ENCODE results near the gene HOGA1. TPM values are rescaled to one million over a fixed set of nuclear protein-coding genes. Genes with fewer than 3 reads are reported as not detected.
A peak's percentile ranks its signal among the peaks of the same experiment; 100 is the strongest.
"Not testable (repeated sequence)": the region's sequence is repeated elsewhere in the genome, so short reads cannot be mapped to it uniquely, and the experiment has no call there.

HOGA1 gene
- total RNA-seq, 1 donor = not detected

DNA sequence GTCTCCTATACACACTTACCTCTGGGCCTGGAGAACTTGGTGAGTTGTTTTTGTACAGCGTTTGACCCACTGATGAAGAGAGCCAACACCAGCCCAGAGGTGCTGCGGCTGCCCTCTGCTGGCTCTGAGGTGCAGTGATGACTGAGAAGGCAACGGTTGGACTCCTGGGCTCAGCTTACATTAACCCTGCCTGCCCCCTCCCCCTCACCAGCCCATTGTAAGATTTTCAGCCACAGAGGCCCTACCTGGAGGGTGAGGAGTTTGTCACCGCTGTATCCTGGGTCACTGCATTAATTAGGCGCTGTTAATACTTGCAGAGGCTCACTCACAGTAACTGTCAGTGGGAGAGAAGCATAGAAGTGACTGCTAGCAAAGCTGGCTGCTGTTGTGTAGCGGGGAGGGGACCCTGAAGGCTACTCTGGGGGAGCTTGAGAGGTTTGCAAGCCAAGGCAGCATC is 30.6 kb upstream of the HOGA1 start:
- peak in 2 of 3 donors; percentile 50 to 59 for DNase-seq (ENCODE audit: low read depth in 2 of 3, low spot score in 2 of 3)

DNA sequence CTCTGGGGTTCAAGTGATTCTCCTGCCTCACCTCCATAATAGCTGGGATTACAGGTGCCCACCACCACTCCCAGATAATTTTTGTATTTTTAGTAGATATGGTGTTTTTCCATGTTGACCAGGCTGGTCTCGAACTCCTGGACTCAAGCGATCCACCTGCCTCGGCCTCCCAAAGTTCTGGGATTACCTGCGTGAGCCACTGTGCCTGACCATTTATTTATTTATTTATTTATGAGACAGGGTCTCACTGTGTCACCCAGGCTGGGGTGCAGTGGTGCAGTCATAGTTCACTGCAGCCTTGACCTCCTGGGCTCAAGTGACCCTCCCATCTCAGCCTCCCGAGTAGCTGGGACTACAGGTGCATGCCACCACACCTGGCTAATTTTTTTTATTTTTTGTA is 29.9 kb upstream of the HOGA1 start:
- DNase-seq (ENCODE audit: low read depth in 2 of 3, low spot score in 2 of 3) = not testable (repeated sequence)

GRCh38 chr10:97555541-97555940 is 28.6 kb upstream of the HOGA1 start:
- DNase-seq (ENCODE audit: low read depth in 2 of 3, low spot score in 2 of 3) = not testable (repeated sequence)

DNA sequence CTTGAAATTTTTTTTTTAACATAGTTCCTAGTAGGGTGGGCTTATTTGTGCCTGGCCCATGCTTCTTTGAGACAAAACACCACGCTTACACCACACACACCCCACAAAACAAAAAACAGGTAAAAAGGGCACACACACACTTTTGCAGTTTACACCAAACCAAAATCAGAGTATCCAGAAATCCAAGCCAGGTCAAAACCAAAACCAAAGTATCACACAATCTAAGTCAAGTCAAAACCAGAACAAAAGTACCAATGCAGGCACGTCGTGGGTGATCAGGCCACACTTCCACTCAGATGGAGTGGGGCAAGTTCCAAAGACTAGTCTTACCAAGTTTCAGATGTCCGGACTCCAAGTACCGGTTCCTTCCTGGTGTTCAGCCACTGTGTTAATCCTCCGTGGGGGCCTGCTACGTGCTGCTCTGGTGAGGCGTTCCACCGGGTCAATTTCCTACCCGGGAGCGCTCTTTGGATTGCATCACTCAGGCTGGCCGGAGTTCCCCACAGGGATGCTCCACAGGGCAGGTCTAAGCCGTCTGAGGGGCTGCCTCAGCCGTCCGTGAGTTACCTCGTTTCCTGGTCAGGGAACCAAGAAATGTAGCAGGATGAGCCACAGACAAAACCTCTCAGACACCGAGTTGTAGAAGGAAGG is 23.3 kb upstream of the HOGA1 start:
- not testable (repeated sequence) for DNase-seq (ENCODE audit: low read depth in 2 of 3, low spot score in 2 of 3)

- not testable (repeated sequence) for DNase-seq (ENCODE audit: low read depth in 2 of 3, low spot score in 2 of 3)
Measured at GRCh38 chr10:97561386-97562077, 22.7 kb upstream of the HOGA1 start.

DNA sequence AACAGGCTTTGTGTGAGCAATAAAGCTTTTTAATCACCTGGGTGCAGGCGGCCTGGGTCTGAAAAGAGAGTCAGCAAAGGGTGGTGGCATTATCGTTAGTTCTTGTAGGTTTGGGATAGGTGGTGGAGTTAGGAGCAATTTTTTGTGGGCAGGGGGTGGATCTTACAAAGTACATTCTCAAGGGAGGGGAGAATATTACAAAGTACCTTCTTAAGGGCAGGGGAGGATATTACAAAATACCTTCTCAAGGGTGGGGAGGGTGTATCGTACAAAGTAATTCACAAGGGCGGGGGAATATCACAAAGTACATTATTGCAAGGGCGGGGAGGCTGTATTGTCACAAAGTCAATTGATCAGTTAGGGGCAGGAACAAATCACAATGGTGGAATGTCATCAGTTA is 21.9 kb upstream of the HOGA1 start:
- DNase-seq (ENCODE audit: low read depth in 2 of 3, low spot score in 2 of 3) = not testable (repeated sequence)

GRCh38 chr10:97563337-97563736 is 20.9 kb upstream of the HOGA1 start:
- no peak for DNase-seq (ENCODE audit: low read depth in 2 of 3, low spot score in 2 of 3)

GRCh38 chr10:97564776-97565175 is 19.4 kb upstream of the HOGA1 start:
- DNase-seq (ENCODE audit: low read depth in 2 of 3, low spot score in 2 of 3) = no peak

DNA sequence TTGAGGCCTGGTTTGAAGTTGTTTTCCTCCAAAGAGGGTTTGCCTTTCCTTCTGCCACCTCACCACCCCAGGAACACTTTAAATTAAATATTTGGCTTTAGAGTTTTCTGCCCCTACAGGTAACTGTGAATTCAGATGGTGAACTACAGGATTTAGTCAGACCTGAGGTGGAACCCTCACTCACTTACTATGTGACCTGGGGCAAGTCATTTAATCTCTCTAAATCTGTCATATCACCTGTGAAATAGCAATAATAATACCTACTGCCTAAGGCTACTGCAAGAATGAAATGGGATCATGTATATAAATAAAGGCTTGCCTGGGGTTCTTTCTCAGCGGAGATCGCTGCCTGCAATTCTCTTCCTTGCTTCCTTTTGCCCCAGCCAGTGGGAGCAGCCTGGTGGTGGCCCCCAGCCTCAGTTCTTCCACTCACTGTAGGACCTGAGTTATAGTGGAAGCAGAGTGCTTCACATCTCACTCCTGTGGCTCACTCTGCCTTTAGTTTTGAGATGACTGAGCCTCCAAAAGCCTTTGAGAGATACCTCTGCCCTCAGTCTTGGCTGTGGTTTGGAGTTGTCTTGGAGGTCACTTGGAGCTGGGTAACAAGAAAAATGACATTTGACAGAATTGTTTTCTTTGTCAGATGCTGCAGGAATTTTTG is 17.7 kb upstream of the HOGA1 start:
- DNase-seq (ENCODE audit: low read depth in 2 of 3, low spot score in 2 of 3) = no peak

DNA sequence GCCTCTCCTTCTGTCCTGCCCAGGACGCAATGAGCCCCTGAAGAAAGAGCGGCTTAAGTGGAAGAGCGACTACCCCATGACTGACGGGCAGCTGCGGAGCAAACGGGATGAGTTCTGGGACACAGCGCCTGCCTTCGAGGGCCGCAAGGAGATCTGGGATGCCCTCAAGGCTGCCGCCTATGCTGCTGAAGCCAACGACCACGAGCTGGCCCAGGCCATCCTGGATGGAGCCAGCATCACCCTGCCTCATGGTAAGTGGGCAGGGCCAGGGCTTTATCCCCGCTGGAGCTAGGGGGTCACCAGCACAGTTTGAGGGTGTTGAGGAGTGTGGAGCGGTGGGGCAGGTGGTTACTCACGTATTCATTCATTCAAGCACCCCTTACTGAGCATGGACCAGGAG is 16.3 kb upstream of the HOGA1 start:
- no peak for DNase-seq (ENCODE audit: low read depth in 2 of 3, low spot score in 2 of 3)

GRCh38 chr10:97570146-97570788 is 13.9 kb upstream of the HOGA1 start:
- no peak for DNase-seq (ENCODE audit: low read depth in 2 of 3, low spot score in 2 of 3)

- no peak for DNase-seq (ENCODE audit: low read depth in 2 of 3, low spot score in 2 of 3)
Measured at GRCh38 chr10:97570789-97571471, 13.3 kb upstream of the HOGA1 start.

DNA sequence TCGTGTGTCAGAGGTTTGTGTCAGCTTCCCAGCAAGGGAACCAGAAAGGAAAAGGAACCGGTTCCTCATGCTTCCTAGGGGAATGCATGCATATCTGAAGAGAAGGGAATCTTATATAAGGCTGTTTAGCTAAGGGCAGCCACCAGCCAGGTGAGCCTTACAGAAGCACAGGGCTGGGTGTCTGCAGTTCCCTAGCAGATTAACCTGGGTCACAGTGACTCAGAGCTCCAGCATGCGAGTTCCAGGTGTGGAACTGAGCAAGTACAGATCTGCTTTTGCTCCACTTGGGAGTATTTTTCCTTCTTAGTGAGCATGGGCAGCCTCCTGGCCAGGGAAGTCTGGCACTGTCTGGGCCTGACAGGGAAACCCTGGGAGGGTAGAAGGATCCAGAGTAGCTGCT is 12.6 kb upstream of the HOGA1 start:
- DNase-seq (ENCODE audit: low read depth in 2 of 3, low spot score in 2 of 3) = no peak

GRCh38 chr10:97572214-97572989 is 11.8 kb upstream of the HOGA1 start, which contains the start of gene ANKRD2:
TSS of gene ANKRD2 (plus strand) at chr10:97572779. CDS start at chr10:97572789, 10 bp downstream.
- DNase-seq (ENCODE audit: low read depth in 2 of 3, low spot score in 2 of 3) = peak in 2 of 3 donors; percentile 67 to 75

DNA sequence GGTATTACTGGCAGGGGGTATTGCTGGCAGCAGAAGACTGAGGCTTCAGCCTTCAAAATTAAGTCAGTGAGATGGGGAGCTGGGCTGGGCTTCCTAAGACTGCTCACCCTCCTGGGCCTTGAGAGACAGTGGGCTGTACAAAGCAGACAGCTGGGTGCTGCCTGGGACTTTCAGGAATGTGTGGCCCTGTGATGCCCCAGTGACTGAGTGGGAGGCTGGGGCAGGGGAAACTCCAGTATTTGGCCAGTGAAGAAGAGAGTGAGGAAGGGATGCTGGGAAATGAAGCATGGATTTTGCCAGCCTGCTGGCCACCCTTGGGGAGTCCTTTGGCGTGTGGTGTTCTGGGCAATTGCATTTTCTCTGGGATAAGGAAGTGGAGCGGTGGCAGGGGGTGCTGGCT is 11.2 kb upstream of the HOGA1 start:
- DNase-seq (ENCODE audit: low read depth in 2 of 3, low spot score in 2 of 3) = no peak

DNA sequence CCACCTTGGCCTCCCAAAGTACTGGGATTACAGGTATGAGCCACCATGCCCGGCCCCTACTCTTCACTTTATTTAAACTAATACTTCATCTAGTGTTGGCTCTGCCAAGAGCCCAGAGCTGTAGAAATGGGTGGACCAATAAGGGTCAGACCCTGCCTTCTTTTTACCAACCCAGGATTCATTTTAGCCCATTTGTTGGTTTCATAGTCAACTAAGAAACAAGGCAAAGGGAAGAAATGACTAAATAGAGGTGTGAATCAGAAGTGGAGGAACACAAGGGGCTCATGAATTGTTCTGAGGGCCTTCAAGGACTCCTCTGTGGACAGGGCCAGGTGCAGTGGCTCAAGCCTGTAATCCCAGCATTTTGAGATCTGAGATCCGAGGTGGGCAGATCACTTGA is 10.5 kb upstream of the HOGA1 start:
- DNase-seq (ENCODE audit: low read depth in 2 of 3, low spot score in 2 of 3) = no peak

DNA sequence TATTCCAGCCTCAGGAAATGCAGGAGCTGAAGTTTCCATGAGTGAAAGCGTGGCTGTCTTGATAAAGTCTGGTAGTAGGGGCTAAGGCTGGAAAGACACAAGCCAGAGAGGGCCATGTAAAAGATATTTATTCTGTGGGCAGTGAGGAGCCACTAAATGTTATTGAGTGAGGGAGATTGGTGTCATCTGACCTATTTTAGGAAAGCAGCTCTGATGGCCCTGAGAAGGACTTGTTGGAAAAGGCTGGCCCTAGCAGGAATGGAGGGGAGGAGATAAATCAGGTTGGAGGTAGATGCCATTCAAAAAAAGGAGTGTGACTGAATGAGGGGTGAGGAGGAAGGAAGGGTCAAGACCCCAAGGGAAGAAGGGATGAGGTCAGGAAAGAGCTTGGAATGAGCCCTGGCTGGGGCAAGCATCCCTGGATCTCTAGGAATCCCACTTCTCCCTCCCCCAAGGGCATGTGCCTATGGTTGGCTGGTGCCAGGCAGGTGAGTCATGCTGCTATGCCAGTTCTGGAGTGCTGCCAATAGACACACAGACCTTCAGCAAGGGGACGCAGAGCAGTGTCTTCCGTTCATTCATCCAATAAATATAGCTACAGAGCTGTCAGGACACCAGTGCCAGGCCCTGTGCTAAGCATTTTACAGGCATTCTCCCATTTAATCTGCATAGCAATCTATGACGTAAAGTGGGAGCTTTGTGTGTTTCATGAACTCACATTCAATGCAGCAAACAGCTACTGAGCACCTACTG is 9.6 kb upstream of the HOGA1 start:
- DNase-seq (ENCODE audit: low read depth in 2 of 3, low spot score in 2 of 3) = peak in 2 of 3 donors; percentile 46 to 69

- DNase-seq (ENCODE audit: low read depth in 2 of 3, low spot score in 2 of 3) = no peak
Measured at GRCh38 chr10:97575127-97575668, 9.0 kb upstream of the HOGA1 start.

GRCh38 chr10:97576487-97576886 is 7.7 kb upstream of the HOGA1 start:
- not testable (repeated sequence) for DNase-seq (ENCODE audit: low read depth in 2 of 3, low spot score in 2 of 3)
